VCaP (cell line): ENCODE results near the gene GTPBP1.

Experiments
- H3K27ac ChIP-seq: fragments of 450-650 bp; 2 replicates; pipeline ENCODE4 v1.5.1; 2017
- CTCF ChIP-seq: fragments of 450-650 bp; conservative IDR thresholded peaks from 2 replicates; pipeline ENCODE4 v1.5.1; 2017; ENCODE audit warnings: mild to moderate bottlenecking, moderate library complexity

Gene GTPBP1

DNA sequence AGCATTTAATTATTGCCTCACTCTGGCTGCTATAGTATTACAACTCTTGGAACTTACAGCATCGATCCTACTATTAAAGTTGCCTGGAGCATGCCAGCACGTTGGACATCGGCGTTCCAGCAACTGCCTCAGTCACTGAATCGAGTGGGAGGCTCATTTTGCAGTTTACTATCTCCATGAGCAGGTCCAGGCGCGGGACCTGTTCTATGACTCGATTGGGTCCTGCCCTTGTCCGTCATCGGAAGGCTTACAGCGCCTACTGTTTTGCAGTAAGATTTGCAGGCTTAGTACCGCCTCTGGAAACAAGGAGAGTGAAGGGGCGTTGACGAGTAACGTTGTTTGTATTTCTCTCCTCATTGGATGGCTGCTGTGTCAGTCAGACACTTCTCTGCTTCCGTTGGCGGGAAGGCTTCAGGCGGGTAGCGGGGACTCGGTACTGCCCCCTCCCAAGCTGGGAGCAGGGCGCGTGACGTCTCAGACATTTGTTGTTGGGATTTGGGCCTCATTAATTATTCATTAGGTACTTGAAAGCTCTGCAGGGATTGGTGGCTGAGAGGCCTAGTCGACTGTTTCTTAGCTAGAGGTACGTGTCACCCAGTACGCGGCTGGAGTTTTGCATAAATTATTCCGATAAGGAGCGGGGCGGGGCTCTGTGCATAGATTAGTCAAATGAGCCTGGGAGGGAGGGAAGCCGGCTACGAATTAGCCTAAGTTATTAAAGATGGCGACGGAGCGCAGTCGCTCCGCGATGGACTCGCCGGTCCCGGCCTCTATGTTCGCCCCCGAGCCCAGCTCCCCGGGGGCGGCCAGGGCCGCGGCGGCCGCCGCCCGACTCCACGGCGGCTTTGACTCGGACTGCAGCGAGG, at the start of gene GTPBP1:
Gene GTPBP1, plus strand, starts transcription at position 710 of the 866 bp plus-strand sequence. Its CDS starts 12 bp downstream, at position 722.
- peak within 1 kb of the TSS; percentile 90 for H3K27ac ChIP-seq
- TF ChIP-seq CTCF = no peak

- TF ChIP-seq CTCF = no peak
Measured at GRCh38 chr22:38656256-38657044, 49.3 kb upstream of the GTPBP1 start, which contains the start of the genes CBY1 and FAM227A. Gene CBY1, plus strand, starts transcription at chr22:38656638. Its CDS starts 11,417 bp downstream, at chr22:38668055. Gene FAM227A, minus strand, starts transcription at chr22:38656392. Its CDS starts 6,224 bp downstream, at chr22:38650168.

GRCh38 chr22:38657045-38657909, 48.5 kb upstream of the GTPBP1 start:
- no peak for TF ChIP-seq CTCF
- peak overlapping the region; percentile 95 for H3K27ac ChIP-seq

More at GRCh38 chr22:38656256-38657044, 49.3 kb upstream of the GTPBP1 start, which contains the start of the genes CBY1 and FAM227A:
- peak within 1 kb of the TSS; percentile 95 for H3K27ac ChIP-seq

- H3K27ac ChIP-seq = no peak overlapping the region
- TF ChIP-seq CTCF = no peak
Measured at GRCh38 chr22:38674888-38675287, 30.9 kb upstream of the GTPBP1 start.

DNA sequence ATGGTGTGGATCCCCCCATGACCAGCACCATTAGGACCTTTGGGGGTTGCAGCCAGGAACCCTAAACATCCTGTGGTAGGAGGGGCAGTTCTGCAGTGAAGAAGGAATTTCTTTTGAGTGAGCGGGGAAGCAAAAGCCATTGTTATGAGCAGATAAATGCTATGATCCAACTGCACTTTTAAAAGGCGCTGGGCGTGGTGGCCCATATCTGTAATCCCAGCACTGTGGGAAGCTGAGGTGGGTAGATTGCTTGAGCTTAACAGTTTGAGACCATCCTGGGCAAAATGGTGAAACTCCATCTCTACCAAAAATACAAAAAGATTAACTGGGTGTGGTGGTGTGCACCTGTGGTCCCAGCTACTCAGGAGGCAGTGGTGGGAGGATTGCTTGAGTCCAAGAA, 29.9 kb upstream of the GTPBP1 start:
- no peak overlapping the region for H3K27ac ChIP-seq
- TF ChIP-seq CTCF = no peak

DNA sequence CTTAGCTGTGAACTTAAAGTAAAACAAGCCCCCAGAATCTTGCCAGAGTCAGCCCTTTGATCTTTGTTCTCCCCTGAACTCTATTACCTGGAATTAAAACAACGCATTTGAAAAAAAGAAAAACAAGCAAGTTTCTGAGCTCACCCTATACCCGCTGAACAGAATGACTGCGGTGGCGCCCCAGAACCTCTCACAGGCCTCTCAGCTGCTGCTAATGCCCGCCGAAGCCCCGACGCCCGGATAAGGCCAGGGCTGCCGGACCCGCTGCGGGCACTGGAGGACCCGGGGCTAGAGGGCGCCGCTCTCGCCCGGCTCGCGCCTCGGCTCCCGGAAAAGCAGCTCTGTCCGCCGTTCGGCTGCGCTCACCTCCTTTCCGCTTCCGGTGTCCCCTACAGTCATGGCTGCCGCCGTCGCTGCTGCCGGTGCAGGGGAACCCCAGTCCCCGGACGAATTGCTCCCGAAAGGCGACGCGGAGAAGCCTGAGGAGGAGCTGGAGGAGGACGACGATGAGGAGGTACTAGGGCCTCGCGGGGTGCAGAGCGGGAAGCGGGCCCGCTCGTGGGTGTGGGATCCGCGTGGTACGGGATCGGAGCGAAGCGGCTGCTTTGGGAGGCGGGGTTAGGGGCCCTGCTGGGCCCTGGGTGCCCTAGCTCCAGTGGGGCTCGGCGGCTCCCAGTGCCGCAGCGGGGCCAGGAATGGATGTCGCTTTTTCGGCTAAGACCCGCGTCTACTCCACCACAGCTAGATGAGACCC, 24.0 kb upstream of the GTPBP1 start, which contains the start of gene TOMM22:
Gene TOMM22, plus strand, starts transcription at position 376 of the 754 bp plus-strand sequence. Its CDS starts 22 bp downstream, at position 398.
- peak; percentile 92 for TF ChIP-seq CTCF
- peak within 1 kb of the TSS; percentile 77 for H3K27ac ChIP-seq
